ENCODE data around the gene ADNP.

GRCh38 chr20:50886184-50886790, 45.0 kb downstream of the ADNP start:
- TF ChIP-seq CTCF (conservative IDR thresholded peaks at IDR 0.05; ENCODE audit: low read depth in 2 of 2) = no peak
- no peak for TF ChIP-seq POLR2AphosphoS5 (IDR thresholded peaks at IDR 0.05; ENCODE audit: low read depth)
- no peak for TF ChIP-seq ZNF462 (CRISPR knock-in tag; IDR thresholded peaks at IDR 0.05)
- no peak for TF ChIP-seq EZH2phosphoT487 (IDR thresholded peaks at IDR 0.05; ENCODE audit: unreplicated experiment)
- no peak for TF ChIP-seq EZH2 (IDR thresholded peaks at IDR 0.05; ENCODE audit: low read depth, unreplicated experiment)
- TF ChIP-seq ZNF114 (CRISPR knock-in tag; IDR thresholded peaks at IDR 0.05) = no peak
